ENCODE results near the gene KDM2A. TPM values are rescaled to one million over a fixed set of nuclear protein-coding genes. Genes with fewer than 3 reads are reported as not detected.

The KDM2A gene
- polyA plus RNA-seq, 2 of the 4 experiments (the other 2 are of a cell fraction): 34.5 to 42.8 TPM

DNA sequence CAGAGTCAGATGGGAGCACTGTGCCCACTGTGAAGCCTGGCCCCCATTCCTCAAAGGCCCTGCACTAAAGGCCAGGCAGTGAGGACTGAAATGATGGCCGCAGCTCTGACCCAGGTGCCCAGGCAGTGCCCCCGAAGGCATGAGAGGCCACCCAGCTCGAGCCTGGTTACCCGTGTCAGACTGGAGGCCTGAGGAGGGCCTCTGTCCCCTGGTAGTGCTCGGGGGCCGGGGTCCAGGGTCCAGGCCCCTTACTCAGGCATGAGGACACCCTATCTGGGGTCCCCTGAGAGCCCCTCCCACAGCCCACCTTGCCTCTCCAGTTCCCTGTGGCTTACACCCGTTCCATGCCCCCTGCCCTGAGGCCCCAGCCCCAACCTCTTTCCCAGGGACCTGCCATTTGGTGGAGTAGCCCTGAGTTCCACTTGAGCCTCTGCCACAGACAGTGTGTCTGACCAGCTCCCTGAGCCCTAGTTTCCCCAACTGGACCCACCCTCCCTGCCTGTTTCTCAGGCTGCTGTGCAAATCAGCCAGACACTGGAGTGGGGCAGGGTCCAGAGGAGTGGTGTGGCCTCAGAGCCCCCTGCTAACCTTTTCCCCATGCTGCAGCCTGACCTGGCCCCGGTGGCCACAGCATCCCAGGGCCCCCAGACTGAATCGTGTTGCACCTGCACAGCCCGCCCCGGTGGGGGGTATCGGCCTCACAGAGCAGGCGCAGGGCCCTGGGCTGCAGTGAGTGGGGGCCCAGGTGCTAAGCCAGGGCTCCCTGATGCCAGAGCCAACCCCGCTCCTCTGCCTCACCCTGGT lies 159.3 kb downstream of the KDM2A start (continued):
- TF ChIP-seq, protein P1, sequence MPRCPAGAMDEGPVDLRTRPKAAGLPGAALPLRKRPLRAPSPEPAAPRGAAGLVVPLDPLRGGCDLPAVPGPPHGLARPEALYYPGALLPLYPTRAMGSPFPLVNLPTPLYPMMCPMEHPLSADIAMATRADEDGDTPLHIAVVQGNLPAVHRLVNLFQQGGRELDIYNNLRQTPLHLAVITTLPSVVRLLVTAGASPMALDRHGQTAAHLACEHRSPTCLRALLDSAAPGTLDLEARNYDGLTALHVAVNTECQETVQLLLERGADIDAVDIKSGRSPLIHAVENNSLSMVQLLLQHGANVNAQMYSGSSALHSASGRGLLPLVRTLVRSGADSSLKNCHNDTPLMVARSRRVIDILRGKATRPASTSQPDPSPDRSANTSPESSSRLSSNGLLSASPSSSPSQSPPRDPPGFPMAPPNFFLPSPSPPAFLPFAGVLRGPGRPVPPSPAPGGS (IDR thresholded peaks at IDR 0.05): no peak
- TF ChIP-seq ZFP36 (IDR thresholded peaks at IDR 0.05; ENCODE audit: borderline replicate concordance, partially characterized antibody) (no peak), MAFK (IDR thresholded peaks at IDR 0.05; ENCODE audit: partially characterized antibody) (no peak)

DNA sequence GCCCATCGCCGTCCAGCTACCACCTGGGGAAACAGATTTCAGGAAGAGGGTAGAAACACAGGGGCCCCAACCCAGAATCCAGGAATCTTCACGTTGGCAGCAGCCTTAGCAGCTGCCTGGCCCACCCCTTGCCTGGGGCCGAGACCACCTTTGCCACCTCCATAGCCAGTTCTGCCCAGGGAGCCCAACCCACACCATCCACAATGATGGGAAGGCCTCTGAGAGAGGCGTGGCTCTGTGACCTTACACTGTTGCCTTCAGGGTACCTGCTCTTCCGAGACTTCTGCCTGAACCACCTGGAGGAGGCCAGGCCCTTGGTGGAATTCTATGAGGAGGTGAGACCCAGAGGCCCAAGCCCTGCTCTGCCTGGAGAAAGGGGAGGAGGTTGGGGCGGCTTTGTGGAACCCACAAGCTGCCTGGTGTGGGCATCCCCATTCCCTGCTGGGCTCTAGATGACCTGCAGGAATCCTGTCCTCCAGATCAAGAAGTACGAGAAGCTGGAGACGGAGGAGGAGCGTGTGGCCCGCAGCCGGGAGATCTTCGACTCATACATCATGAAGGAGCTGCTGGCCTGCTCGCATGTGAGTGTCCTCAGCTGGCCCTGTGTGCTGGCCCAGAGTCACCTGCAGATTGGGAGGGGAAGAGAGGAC lies 160.0 kb downstream of the KDM2A start:
- WGBS (ENCODE audit: missing lambda C conversion rate): 93% methylated on average over 10 of the region's 14 CpGs
- no peak overlapping the region for H3K27ac ChIP-seq
- FAIRE-seq: no peak

DNA sequence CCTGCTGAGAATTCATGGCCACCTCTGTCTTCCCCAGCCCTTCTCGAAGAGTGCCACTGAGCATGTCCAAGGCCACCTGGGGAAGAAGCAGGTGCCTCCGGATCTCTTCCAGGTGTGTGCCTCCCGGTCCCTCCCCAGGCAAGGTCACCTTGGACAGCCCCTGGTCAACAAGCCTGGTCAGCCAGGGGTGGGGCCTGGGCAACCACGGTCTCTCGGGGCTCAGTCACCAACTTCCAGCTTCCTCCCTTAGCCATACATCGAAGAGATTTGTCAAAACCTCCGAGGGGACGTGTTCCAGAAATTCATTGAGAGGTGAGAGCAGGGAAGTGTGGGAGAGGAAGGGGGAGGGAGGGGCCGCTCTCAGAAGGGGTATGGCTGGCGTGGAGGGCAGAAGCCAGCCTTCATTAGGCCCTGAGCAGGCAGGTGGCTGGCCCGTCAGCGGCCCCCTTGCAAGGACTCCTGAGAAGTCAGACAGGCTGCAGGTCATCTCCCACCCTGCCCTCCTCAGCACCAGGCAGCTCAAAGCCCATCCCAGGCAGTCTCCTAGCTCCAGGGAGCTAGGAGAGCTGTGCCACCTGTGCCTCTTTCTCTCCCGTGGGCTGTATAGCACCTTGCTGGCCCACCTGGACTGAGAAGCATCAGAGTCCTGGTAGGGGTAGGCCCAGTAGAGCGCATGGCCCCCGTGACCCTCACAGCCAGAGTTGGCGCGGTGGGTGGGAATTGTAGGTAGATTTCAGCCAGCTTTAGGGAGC lies 160.7 kb downstream of the KDM2A start:
- DNase-seq (ENCODE audit: low read depth in 1 of 2, low spot score in 1 of 2): no peak
- 93% methylated on average over 16 of the region's 17 CpGs for WGBS (ENCODE audit: missing lambda C conversion rate)
- ATAC-seq: no peak
- Histone ChIP-seq H3K4me1 (peaks cover 4% of the 10 kb centered on the region; the same call in 1 of the 3 replicates), H3K27ac (no peak overlapping the region), H3K4me2 (no peak overlapping the region), H3K9me3 (no peaks in the 10 kb centered on the region), H3K4me3 (no peak overlapping the region)
- TF ChIP-seq CEBPB (IDR thresholded peaks at IDR 0.05) (no peak), CBX2 (IDR thresholded peaks at IDR 0.05; ENCODE audit: borderline replicate concordance, low read depth) (no peak), RCOR1 (IDR thresholded peaks at IDR 0.05; ENCODE audit: low read depth, low read length) (no peak), RARB (CRISPR knock-in tag; IDR thresholded peaks at IDR 0.05) (no peak), HOXB13 (CRISPR knock-in tag; IDR thresholded peaks at IDR 0.05; ENCODE audit: low read depth) (no peak), TP53 (CRISPR knock-in tag; IDR thresholded peaks at IDR 0.05) (no peak), ESRRA (IDR thresholded peaks at IDR 0.05; ENCODE audit: borderline replicate concordance, low read length) (no peak), ZFP36 (IDR thresholded peaks at IDR 0.05; ENCODE audit: borderline replicate concordance, partially characterized antibody) (no peak), MAZ (IDR thresholded peaks at IDR 0.05; ENCODE audit: borderline replicate concordance, low read depth, low read length) (no peak), FOSB (CRISPR knock-in tag; IDR thresholded peaks at IDR 0.05) (no peak), POLR2A (IDR thresholded peaks at IDR 0.05; ENCODE audit: low read length) (no peak)
- TF ChIP-seq, protein P2, sequence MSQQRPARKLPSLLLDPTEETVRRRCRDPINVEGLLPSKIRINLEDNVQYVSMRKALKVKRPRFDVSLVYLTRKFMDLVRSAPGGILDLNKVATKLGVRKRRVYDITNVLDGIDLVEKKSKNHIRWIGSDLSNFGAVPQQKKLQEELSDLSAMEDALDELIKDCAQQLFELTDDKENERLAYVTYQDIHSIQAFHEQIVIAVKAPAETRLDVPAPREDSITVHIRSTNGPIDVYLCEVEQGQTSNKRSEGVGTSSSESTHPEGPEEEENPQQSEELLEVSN (IDR thresholded peaks at IDR 0.05; ENCODE audit: borderline replicate concordance, low read depth): no peak
- TF ChIP-seq, protein P3, sequence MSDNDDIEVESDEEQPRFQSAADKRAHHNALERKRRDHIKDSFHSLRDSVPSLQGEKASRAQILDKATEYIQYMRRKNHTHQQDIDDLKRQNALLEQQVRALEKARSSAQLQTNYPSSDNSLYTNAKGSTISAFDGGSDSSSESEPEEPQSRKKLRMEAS (IDR thresholded peaks at IDR 0.05): no peak
- ChIA-PET CTCF (interaction anchor here (0.6 to 3.8 kb wide), 8 partner anchors 8 to 140 kb away, joined by 3 to 20 read pairs (median 3); partner anchors contain the start of genes ANKRD13D and GRK2), POLR2A (interaction anchor here (0.8 kb wide), 1 partner anchor 8 kb away, joined by 3 read pairs; no protein-coding TSS in a partner anchor)
- FAIRE-seq: no peak

More for the DNA sequence above, 160.0 kb downstream of the KDM2A start:
- DNase-seq (ENCODE audit: low read depth in 1 of 2, low spot score in 1 of 2) (no peak), ATAC-seq (no peak)
- Histone ChIP-seq H3K4me1 (peaks cover 4% of the 10 kb centered on the region; the same call in 1 of the 3 replicates), H3K4me2 (no peak overlapping the region), H3K4me3 (no peak overlapping the region), H3K9me3 (no peaks in the 10 kb centered on the region)
- CTCF ChIA-PET: interaction anchor here (0.6 to 3.8 kb wide), 6 partner anchors 9 to 139 kb away, joined by 3 to 20 read pairs (median 5); partner anchors contain the start of gene GRK2
- no peak for TF ChIP-seq RNF2 (IDR thresholded peaks at IDR 0.05; ENCODE audit: borderline replicate concordance, low read depth)
- TF ChIP-seq, protein P4, sequence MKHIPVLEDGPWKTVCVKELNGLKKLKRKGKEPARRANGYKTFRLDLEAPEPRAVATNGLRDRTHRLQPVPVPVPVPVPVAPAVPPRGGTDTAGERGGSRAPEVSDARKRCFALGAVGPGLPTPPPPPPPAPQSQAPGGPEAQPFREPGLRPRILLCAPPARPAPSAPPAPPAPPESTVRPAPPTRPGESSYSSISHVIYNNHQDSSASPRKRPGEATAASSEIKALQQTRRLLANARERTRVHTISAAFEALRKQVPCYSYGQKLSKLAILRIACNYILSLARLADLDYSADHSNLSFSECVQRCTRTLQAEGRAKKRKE (CRISPR knock-in tag; IDR thresholded peaks at IDR 0.05; ENCODE audit: low read depth): no peak
- TF ChIP-seq NR3C1 (IDR thresholded peaks at IDR 0.05): no peak
- TF ChIP-seq SREBF2 (IDR thresholded peaks at IDR 0.05): no peak
- POLR2A ChIA-PET: interaction anchor here (0.7 to 0.8 kb wide), 2 partner anchors 9 to 10 kb away, joined by 3 read pairs; partner anchors contain the start of gene ANKRD13D
